ENCODE results near the gene RRP1.

The RRP1 gene

DNA sequence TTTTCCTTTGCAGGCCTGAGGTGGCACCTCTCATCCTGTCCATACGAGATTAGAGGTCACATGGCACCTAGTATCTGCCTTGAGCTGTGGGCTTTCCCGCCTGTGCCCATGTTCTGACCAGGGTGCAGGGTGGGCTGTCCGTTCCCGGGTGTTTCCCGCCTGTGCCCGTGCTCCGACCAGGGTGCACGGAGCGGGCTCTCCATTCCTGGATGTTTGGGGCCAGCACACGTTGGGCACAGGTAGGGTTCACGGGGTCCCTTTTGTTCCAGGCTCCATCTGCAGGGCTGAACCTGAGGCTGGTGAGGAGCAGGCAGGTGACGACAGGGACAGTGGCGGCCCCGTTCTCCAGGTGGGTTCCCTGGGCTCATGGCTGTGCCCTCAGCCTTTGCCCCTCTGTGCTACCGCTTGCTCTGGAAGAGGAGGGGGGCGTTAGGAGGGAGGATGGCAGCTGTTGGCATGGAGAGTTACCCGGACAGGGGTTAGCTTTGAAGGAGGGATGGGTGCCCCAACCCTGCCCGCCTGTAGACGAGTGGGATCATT lies 10.0 kb downstream of the RRP1 start:
- no peak overlapping the region for H2AK5ac ChIP-seq (ENCODE audit: low read length)
- H3K18ac ChIP-seq (ENCODE audit: low read length) = no peak overlapping the region
- no peak overlapping the region for H2BK120ac ChIP-seq (ENCODE audit: insufficient read depth, low read length, poor library complexity)
- no peak overlapping the region for H3K23ac ChIP-seq (ENCODE audit: low read length)
- no peak overlapping the region for H3K4ac ChIP-seq (ENCODE audit: low read depth, low read length)
- H3K14ac ChIP-seq (ENCODE audit: low read length) = no peak overlapping the region
- no peak overlapping the region for H2AFZ ChIP-seq (ENCODE audit: insufficient read depth, low read length, poor library complexity)
- no peak overlapping the region for H3K9ac ChIP-seq (ENCODE audit: low read length)
- H3K36me3 ChIP-seq (ENCODE audit: control insufficient read depth in 1 of 2, insufficient read depth in 2 of 2, low read length in 2 of 2) = peaks cover 90 to 94% of the 10 kb centered on the region in 2 experiments
- no CpG with 5 or more reads among the region's 19 CpGs for WGBS (ENCODE audit: extremely low coverage, insufficient coverage, insufficient read length)
- H3K27ac ChIP-seq (ENCODE audit: low read depth, low read length) = no peak overlapping the region
- H4K12ac ChIP-seq (ENCODE audit: low read depth, low read length) = no peak overlapping the region
- H3K27me3 ChIP-seq (ENCODE audit: insufficient read depth, low read length) = no peaks in the 10 kb centered on the region
- H2BK12ac ChIP-seq (ENCODE audit: low read length) = no peak overlapping the region
- peaks cover 2% of the 10 kb centered on the region for H3K9me3 ChIP-seq (ENCODE audit: insufficient read depth, low read depth, low read length)
- DNase-seq = no peak
- no peak overlapping the region for H3K4me3 ChIP-seq (ENCODE audit: low read depth, low read length)
- H3K4me1 ChIP-seq (ENCODE audit: control insufficient read depth in 1 of 2, insufficient read depth in 2 of 2, low read length in 2 of 2) = no peaks in the 10 kb centered on the region
- no peak overlapping the region for H3K4me2 ChIP-seq (ENCODE audit: low read length)
- no peaks in the 10 kb centered on the region for H3K79me2 ChIP-seq (ENCODE audit: control insufficient read depth, insufficient read depth, low read length, poor library complexity)
- no peak overlapping the region for H4K91ac ChIP-seq (ENCODE audit: low read depth, low read length)
- no peaks in the 10 kb centered on the region for H3K79me1 ChIP-seq (ENCODE audit: low read length)
- no peak overlapping the region for H4K8ac ChIP-seq (ENCODE audit: low read depth, low read length)
- no peak overlapping the region for H2BK5ac ChIP-seq (ENCODE audit: low read depth, low read length, poor library complexity)

- H3K9me3 ChIP-seq (ENCODE audit: insufficient read depth, low read depth, low read length) = peaks cover 2% of the 10 kb centered on the region
- H2BK120ac ChIP-seq (ENCODE audit: insufficient read depth, low read length, poor library complexity) = no peak overlapping the region
- WGBS (ENCODE audit: extremely low coverage, insufficient coverage, insufficient read length) = no CpG with 5 or more reads among the region's 17 CpGs
- H3K79me2 ChIP-seq (ENCODE audit: control insufficient read depth, insufficient read depth, low read length, poor library complexity) = no peaks in the 10 kb centered on the region
- no peak overlapping the region for H3K23ac ChIP-seq (ENCODE audit: low read length)
- H4K91ac ChIP-seq (ENCODE audit: low read depth, low read length) = no peak overlapping the region
- no peak overlapping the region for H3K18ac ChIP-seq (ENCODE audit: low read length)
- no peak overlapping the region for H4K8ac ChIP-seq (ENCODE audit: low read depth, low read length)
- no peak overlapping the region for H2BK5ac ChIP-seq (ENCODE audit: low read depth, low read length, poor library complexity)
- no peaks in the 10 kb centered on the region for H3K79me1 ChIP-seq (ENCODE audit: low read length)
- no peak overlapping the region for H3K14ac ChIP-seq (ENCODE audit: low read length)
- H3K4me3 ChIP-seq (ENCODE audit: low read depth, low read length) = peak overlapping the region; percentile 25
- no peak overlapping the region for H2BK12ac ChIP-seq (ENCODE audit: low read length)
- H2AK5ac ChIP-seq (ENCODE audit: low read length) = no peak overlapping the region
- no peak for DNase-seq
- peaks cover 87 to 91% of the 10 kb centered on the region in 2 experiments for H3K36me3 ChIP-seq (ENCODE audit: control insufficient read depth in 1 of 2, insufficient read depth in 2 of 2, low read length in 2 of 2)
- H3K4me1 ChIP-seq (ENCODE audit: control insufficient read depth in 1 of 2, insufficient read depth in 2 of 2, low read length in 2 of 2) = no peaks in the 10 kb centered on the region
- H3K9ac ChIP-seq (ENCODE audit: low read length) = no peak overlapping the region
- no peak overlapping the region for H2AFZ ChIP-seq (ENCODE audit: insufficient read depth, low read length, poor library complexity)
- no peaks in the 10 kb centered on the region for H3K27me3 ChIP-seq (ENCODE audit: insufficient read depth, low read length)
- H4K12ac ChIP-seq (ENCODE audit: low read depth, low read length) = no peak overlapping the region
- no peak overlapping the region for H3K27ac ChIP-seq (ENCODE audit: low read depth, low read length)
- H3K4me2 ChIP-seq (ENCODE audit: low read length) = no peak overlapping the region
- no peak overlapping the region for H3K4ac ChIP-seq (ENCODE audit: low read depth, low read length)
Observed at GRCh38 chr21:43800124-43800523, 10.7 kb downstream of the RRP1 start.

GRCh38 chr21:43800566-43800965 lies 11.2 kb downstream of the RRP1 start:
- DNase-seq = no peak
- Histone ChIP-seq H3K14ac (ENCODE audit: low read length) (no peak overlapping the region), H3K18ac (ENCODE audit: low read length) (no peak overlapping the region), H4K8ac (ENCODE audit: low read depth, low read length) (no peak overlapping the region), H2AK5ac (ENCODE audit: low read length) (no peak overlapping the region), H4K12ac (ENCODE audit: low read depth, low read length) (no peak overlapping the region), H4K91ac (ENCODE audit: low read depth, low read length) (no peak overlapping the region), H3K4me1 (ENCODE audit: control insufficient read depth in 1 of 2, insufficient read depth in 2 of 2, low read length in 2 of 2) (no peaks in the 10 kb centered on the region), H3K79me2 (ENCODE audit: control insufficient read depth, insufficient read depth, low read length, poor library complexity) (no peaks in the 10 kb centered on the region), H3K27ac (ENCODE audit: low read depth, low read length) (no peak overlapping the region), H2AFZ (ENCODE audit: insufficient read depth, low read length, poor library complexity) (no peak overlapping the region), H2BK12ac (ENCODE audit: low read length) (no peak overlapping the region), H3K4me2 (ENCODE audit: low read length) (no peak overlapping the region), H3K36me3 (ENCODE audit: control insufficient read depth in 1 of 2, insufficient read depth in 2 of 2, low read length in 2 of 2) (peaks cover 85 to 87% of the 10 kb centered on the region in 2 experiments), H2BK120ac (ENCODE audit: insufficient read depth, low read length, poor library complexity) (no peak overlapping the region), H3K9me3 (ENCODE audit: insufficient read depth, low read depth, low read length) (peaks cover 2% of the 10 kb centered on the region), H2BK5ac (ENCODE audit: low read depth, low read length, poor library complexity) (no peak overlapping the region), H3K4ac (ENCODE audit: low read depth, low read length) (no peak overlapping the region), H3K4me3 (ENCODE audit: low read depth, low read length) (no peak overlapping the region), H3K79me1 (ENCODE audit: low read length) (no peaks in the 10 kb centered on the region), H3K27me3 (ENCODE audit: insufficient read depth, low read length) (no peaks in the 10 kb centered on the region), H3K9ac (ENCODE audit: low read length) (no peak overlapping the region), H3K23ac (ENCODE audit: low read length) (no peak overlapping the region)
- WGBS (ENCODE audit: extremely low coverage, insufficient coverage, insufficient read length) = no CpG with 5 or more reads among the region's 14 CpGs

GRCh38 chr21:43801006-43801783 lies 11.8 kb downstream of the RRP1 start:
- H3K4ac ChIP-seq (ENCODE audit: low read depth, low read length) = no peak overlapping the region
- H3K14ac ChIP-seq (ENCODE audit: low read length) = no peak overlapping the region
- H3K9ac ChIP-seq (ENCODE audit: low read length) = no peak overlapping the region
- H2BK12ac ChIP-seq (ENCODE audit: low read length) = no peak overlapping the region
- no peaks in the 10 kb centered on the region for H3K79me2 ChIP-seq (ENCODE audit: control insufficient read depth, insufficient read depth, low read length, poor library complexity)
- no CpG with 5 or more reads among the region's 42 CpGs for WGBS (ENCODE audit: extremely low coverage, insufficient coverage, insufficient read length)
- H3K4me2 ChIP-seq (ENCODE audit: low read length) = no peak overlapping the region
- no peak overlapping the region for H3K27ac ChIP-seq (ENCODE audit: low read depth, low read length)
- H2BK5ac ChIP-seq (ENCODE audit: low read depth, low read length, poor library complexity) = no peak overlapping the region
- H3K4me3 ChIP-seq (ENCODE audit: low read depth, low read length) = no peak overlapping the region
- no peak overlapping the region for H3K23ac ChIP-seq (ENCODE audit: low read length)
- H4K8ac ChIP-seq (ENCODE audit: low read depth, low read length) = no peak overlapping the region
- H3K79me1 ChIP-seq (ENCODE audit: low read length) = no peaks in the 10 kb centered on the region
- H3K9me3 ChIP-seq (ENCODE audit: insufficient read depth, low read depth, low read length) = peaks cover 2% of the 10 kb centered on the region
- peaks cover 88 to 89% of the 10 kb centered on the region in 2 experiments for H3K36me3 ChIP-seq (ENCODE audit: control insufficient read depth in 1 of 2, insufficient read depth in 2 of 2, low read length in 2 of 2)
- no peak overlapping the region for H2AK5ac ChIP-seq (ENCODE audit: low read length)
- no peak overlapping the region for H4K91ac ChIP-seq (ENCODE audit: low read depth, low read length)
- no peak overlapping the region for H2AFZ ChIP-seq (ENCODE audit: insufficient read depth, low read length, poor library complexity)
- no peaks in the 10 kb centered on the region for H3K4me1 ChIP-seq (ENCODE audit: control insufficient read depth in 1 of 2, insufficient read depth in 2 of 2, low read length in 2 of 2)
- no peaks in the 10 kb centered on the region for H3K27me3 ChIP-seq (ENCODE audit: insufficient read depth, low read length)
- H3K18ac ChIP-seq (ENCODE audit: low read length) = no peak overlapping the region
- no peak overlapping the region for H2BK120ac ChIP-seq (ENCODE audit: insufficient read depth, low read length, poor library complexity)
- DNase-seq = no peak
- no peak overlapping the region for H4K12ac ChIP-seq (ENCODE audit: low read depth, low read length)
